MM.1S (cell line): ENCODE data around the gene DTNB.

Experiments
- DNase-seq: peaks from one replicate; pipeline ENCODE4 v3.0.0-alpha.2; 2015
- H2AFZ ChIP-seq: fragments of 300-600 bp; sonication (generic); 2 replicates; pipeline ENCODE4 v1.6.0; 2016; ENCODE audit warnings: antibody characterized with exemption, low read length
- H3F3A ChIP-seq: fragments of 300-600 bp; sonication (generic); 2 replicates; pipeline ENCODE4 v1.6.1; 2016; ENCODE audit warnings: mild to moderate bottlenecking, antibody characterized with exemption, low read length, moderate library complexity, mixed read lengths; ENCODE audit not compliant: insufficient read depth
- H3K27ac ChIP-seq: fragments of 300-600 bp; sonication (generic); 2 replicates; pipeline ENCODE4 v1.5.1; 2016; ENCODE audit warnings: mild to moderate bottlenecking, low read length
- H3K27me3 ChIP-seq: fragments of 300-600 bp; sonication (generic); replicated peaks from 2 replicates; pipeline ENCODE4 v1.6.0; 2016; ENCODE audit warnings: low read length; ENCODE audit not compliant: insufficient read depth
- H3K36me3 ChIP-seq: fragments of 300-600 bp; sonication (generic); replicated peaks from 2 replicates; pipeline ENCODE4 v1.6.1; 2016; ENCODE audit warnings: mild to moderate bottlenecking, low read length, mixed read lengths; ENCODE audit not compliant: insufficient read depth
- H3K4me1 ChIP-seq: fragments of 300-600 bp; sonication (generic); 2 replicates; pipeline ENCODE4 v1.6.1; 2016; ENCODE audit warnings: low read length, mixed read lengths
- H3K4me2 ChIP-seq: fragments of 300-600 bp; sonication (generic); 2 replicates; pipeline ENCODE4 v1.6.0; 2016; ENCODE audit warnings: low read depth, low read length
- H3K4me3 ChIP-seq: fragments of 300-600 bp; sonication (generic); 2 replicates; pipeline ENCODE4 v1.5.1; 2016; ENCODE audit warnings: low read length, mixed read lengths
- H3K79me2 ChIP-seq: fragments of 300-600 bp; sonication (generic); 2 replicates; pipeline ENCODE4 v1.6.1; 2016; ENCODE audit warnings: mixed run types, low read length, mixed read lengths
- H3K9ac ChIP-seq: fragments of 300-600 bp; sonication (generic); 2 replicates; pipeline ENCODE4 v1.6.1; 2016; ENCODE audit warnings: low read length, mixed read lengths
- H3K9me2 ChIP-seq: fragments of 300-600 bp; sonication (generic); replicated peaks from 2 replicates; pipeline ENCODE4 v1.6.1; 2016; ENCODE audit warnings: mild to moderate bottlenecking, low read length, mixed read lengths; ENCODE audit not compliant: insufficient read depth
- H3K9me3 ChIP-seq: fragments of 300-600 bp; sonication (generic); replicated peaks from 2 replicates; pipeline ENCODE4 v1.6.1; 2016; ENCODE audit warnings: mild to moderate bottlenecking, low read length, mixed read lengths; ENCODE audit not compliant: insufficient read depth
- H4K20me1 ChIP-seq: fragments of 300-600 bp; sonication (generic); 2 replicates; pipeline ENCODE4 v1.6.1; 2016; ENCODE audit warnings: mild to moderate bottlenecking, low read length, moderate library complexity, mixed read lengths; ENCODE audit not compliant: insufficient read depth
- CTCF ChIP-seq: fragments of 300-600 bp; sonication (generic); IDR thresholded peaks from 2 replicates; pipeline ENCODE4 v1.5.1; 2016; ENCODE audit warnings: antibody characterized with exemption, low read length, mixed read lengths
- EZH2 ChIP-seq: fragments of 300-600 bp; sonication (generic); optimal IDR thresholded peaks from 2 replicates; pipeline ENCODE3; 2017; ENCODE audit warnings: low read depth, mild to moderate bottlenecking, antibody characterized with exemption, low read length, mixed read lengths
- EZH2phosphoT487 ChIP-seq: fragments of 300-600 bp; sonication (generic); IDR thresholded peaks from 2 replicates; pipeline ENCODE4 v1.6.1; 2018; ENCODE audit warnings: antibody characterized with exemption, low read length

Gene DTNB

GRCh38 chr2:25714740-25715139 lies 41.4 kb upstream of the DTNB start:
- Histone ChIP-seq H3F3A (no peaks in the 10 kb centered on the region), H3K27ac (no peak overlapping the region), H3K9ac (no peak overlapping the region), H3K36me3 (no peaks in the 10 kb centered on the region), H2AFZ (no peak overlapping the region), H3K9me2 (no peaks in the 10 kb centered on the region), H3K4me2 (no peak overlapping the region), H4K20me1 (no peaks in the 10 kb centered on the region), H3K27me3 (no peaks in the 10 kb centered on the region), H3K4me3 (no peak overlapping the region), H3K9me3 (no peaks in the 10 kb centered on the region), H3K79me2 (no peaks in the 10 kb centered on the region), H3K4me1 (no peaks in the 10 kb centered on the region)
- no peak for DNase-seq
- TF ChIP-seq CTCF (no peak), EZH2 (no peak), EZH2phosphoT487 (no peak)

GRCh38 chr2:25712455-25712854 lies 39.1 kb upstream of the DTNB start:
- no peak overlapping the region for H3K9ac ChIP-seq
- no peaks in the 10 kb centered on the region for H3K4me1 ChIP-seq
- no peaks in the 10 kb centered on the region for H3K27me3 ChIP-seq
- no peaks in the 10 kb centered on the region for H3K9me2 ChIP-seq
- H4K20me1 ChIP-seq = no peaks in the 10 kb centered on the region
- H3K4me3 ChIP-seq = no peak overlapping the region
- H3K79me2 ChIP-seq = no peaks in the 10 kb centered on the region
- no peak overlapping the region for H3K27ac ChIP-seq
- no peaks in the 10 kb centered on the region for H3F3A ChIP-seq
- TF ChIP-seq EZH2 = no peak
- no peak for TF ChIP-seq EZH2phosphoT487
- no peak for TF ChIP-seq CTCF
- no peaks in the 10 kb centered on the region for H3K9me3 ChIP-seq
- H3K36me3 ChIP-seq = no peaks in the 10 kb centered on the region
- H3K4me2 ChIP-seq = no peak overlapping the region
- DNase-seq = no peak
- H2AFZ ChIP-seq = no peak overlapping the region

- no peak for DNase-seq
- no peaks in the 10 kb centered on the region for H3K79me2 ChIP-seq
- H3K4me2 ChIP-seq = no peak overlapping the region
- no peaks in the 10 kb centered on the region for H3K36me3 ChIP-seq
- TF ChIP-seq EZH2 (no peak), EZH2phosphoT487 (no peak), CTCF (no peak)
- no peaks in the 10 kb centered on the region for H3K9me2 ChIP-seq
- no peak overlapping the region for H3K27ac ChIP-seq
- H3K9me3 ChIP-seq = no peaks in the 10 kb centered on the region
- H3K9ac ChIP-seq = no peak overlapping the region
- H3K4me3 ChIP-seq = no peak overlapping the region
- H3F3A ChIP-seq = no peaks in the 10 kb centered on the region
- no peak overlapping the region for H2AFZ ChIP-seq
- no peaks in the 10 kb centered on the region for H3K4me1 ChIP-seq
- no peaks in the 10 kb centered on the region for H4K20me1 ChIP-seq
- no peaks in the 10 kb centered on the region for H3K27me3 ChIP-seq
These were observed 38.4 kb upstream of the DTNB start for GRCh38 chr2:25711675-25712354.
